NCI-H526 (cell line): ENCODE results near the gene DIPK1A.
"Not testable (repeated sequence)": the region's sequence is repeated elsewhere in the genome, so short reads cannot be mapped to it uniquely, and the experiment has no call there.

Source experiments
- DNase-seq, 2 experiments: peaks; one replicate each; lab custom pipeline; 2025; lab: John Stamatoyannopoulos, UW

DIPK1A gene

GRCh38 chr1:92921031-92922023, 39.9 kb downstream of the DIPK1A start:
- DNase-seq = no peak

GRCh38 chr1:92916899-92917298, 44.4 kb downstream of the DIPK1A start:
- no peak for DNase-seq

GRCh38 chr1:92915547-92915946, 45.7 kb downstream of the DIPK1A start:
- no peak for DNase-seq

DNA sequence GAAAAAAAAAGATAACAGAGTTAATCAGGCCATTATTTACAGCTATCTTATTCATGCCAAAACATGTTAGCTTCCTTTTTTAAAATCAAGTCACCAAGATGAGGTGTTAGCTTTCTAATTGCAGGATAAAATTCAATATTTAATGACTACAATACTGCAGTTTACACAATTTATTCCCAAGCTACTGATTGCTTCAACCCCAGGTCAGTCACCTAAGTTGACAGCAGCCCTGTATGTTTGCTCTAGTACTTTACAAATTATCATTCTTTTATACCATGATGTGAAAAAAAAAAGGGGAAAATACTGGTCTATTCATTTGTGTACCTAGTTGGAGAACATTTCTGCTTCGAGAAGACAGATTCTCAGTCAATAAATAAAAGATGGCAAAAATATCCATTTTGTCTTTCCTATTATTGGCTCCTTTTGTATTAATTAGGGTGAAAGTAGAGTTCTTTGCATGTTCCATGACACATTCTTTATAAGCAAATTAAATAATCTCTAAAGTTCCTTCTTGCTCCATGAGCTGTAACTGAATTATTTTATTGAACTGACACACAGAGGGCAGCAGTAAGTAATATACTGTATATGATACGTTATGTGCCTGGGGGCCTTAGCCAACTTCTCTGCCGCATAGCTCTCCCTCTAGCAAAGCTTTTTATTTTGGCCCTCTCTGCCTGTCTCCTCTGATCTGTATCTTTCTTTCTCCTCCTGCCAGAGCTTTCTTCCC, 48.0 kb downstream of the DIPK1A start:
- no peak for DNase-seq

DNA sequence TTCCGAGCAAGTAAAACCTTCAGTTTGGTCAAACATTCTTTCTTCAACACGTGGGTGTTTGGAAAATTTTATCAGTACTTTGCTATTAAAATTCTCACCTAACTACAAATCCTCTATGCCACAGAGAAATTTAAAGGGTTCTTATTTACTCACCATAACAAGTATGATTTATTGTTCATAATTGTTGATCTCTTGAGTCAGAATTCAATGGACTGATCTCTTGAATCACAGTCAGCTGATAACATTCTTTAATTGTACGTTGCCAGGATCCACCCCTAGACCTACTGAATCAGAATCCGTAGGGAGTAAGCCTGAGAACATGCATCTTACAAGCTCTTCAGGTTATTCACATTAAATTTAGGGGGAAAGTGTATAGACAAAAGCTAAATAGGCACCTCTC, 51.2 kb downstream of the DIPK1A start:
- DNase-seq = no peak

DNA sequence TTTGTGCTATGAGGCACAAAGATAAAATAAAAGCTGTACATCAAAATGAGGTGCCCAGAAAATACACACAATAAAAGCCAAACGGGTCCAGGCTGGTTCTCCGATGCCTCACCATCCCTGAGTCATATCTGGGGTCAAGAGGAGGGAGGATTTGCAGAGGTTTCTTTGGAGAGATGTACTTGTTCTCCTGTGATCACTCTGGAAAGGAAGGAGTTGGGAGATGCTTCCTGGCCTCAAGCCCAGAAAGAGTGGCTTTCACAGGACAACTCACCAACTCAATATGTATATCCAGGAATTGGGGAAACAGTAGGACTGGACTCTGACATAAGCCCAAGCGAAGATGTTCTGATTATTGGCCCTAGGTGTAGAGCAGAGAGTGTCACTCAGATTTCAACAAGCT, 51.9 kb downstream of the DIPK1A start:
- no peak for DNase-seq

- no peak for DNase-seq
Observed at GRCh38 chr1:92907949-92908684, 53.1 kb downstream of the DIPK1A start.

DNA sequence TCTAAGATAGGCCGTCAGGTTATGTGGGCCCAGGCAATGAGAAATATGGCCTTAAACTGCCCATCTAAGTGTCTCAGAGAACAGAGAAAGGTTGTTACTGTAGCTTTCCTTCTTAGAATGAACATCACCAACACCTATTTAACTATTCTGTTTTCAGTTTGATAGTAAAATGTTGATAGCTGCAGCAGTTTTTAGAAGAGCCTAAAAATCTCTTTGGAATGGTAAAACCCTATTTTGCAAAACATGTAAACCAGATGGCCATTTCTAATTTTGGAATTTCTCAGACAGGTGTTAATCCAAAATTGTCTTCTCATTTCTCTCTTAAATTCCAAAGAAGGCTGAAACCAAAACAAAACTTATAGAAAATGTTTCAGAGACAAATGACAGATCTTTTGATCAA, 57.5 kb downstream of the DIPK1A start:
- no peak for DNase-seq

DNA sequence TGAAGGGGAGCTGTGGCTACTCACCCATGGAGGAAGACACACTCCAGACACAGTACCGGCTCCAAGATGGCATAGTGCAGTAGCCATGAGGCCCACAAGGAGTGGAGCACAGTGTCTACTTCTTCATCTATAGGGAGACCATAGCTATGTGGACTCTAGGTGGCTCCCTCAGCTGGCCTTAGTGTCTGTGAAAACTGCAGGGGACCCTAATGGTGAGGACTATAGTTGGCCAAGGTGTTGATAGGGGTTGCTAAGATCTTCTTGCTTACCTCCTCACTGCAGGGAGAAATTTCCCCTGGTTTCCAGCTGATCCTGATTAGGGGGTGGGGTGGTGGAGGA, 58.9 kb downstream of the DIPK1A start:
- no peak for DNase-seq

DNA sequence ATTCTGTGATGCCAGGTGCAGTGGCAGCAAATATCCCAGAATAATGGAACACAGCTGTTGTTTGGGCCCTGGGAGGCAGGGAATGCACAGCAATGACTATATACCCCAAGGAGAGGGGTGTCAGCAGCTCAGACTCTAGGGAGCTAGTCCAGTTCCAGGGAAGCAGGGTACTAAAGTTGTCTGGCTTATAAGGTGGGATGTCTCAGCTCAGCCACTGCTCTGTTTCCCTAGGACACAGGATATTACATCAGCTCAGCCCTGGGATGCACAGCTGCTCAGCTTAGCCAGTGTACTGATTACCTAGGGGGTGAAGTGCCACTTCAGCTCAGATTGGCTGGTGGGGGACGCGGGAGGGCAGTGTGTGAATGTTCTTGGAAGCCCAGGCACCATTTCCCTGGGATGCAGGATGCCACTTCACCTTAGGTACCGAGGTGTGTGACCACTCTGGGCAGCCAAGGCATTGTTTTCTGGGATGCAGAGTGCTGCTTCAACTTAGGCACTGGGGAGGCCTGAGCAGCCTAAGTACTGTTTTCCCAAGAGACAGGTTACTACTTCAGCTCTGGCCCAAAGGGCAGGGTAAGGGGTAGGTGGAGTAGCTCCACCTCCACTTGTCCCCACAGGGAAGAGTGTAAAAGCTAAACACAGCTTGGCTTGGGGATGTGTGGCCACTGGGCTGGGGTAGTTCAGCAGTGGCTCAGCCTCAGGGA, 59.4 kb downstream of the DIPK1A start:
- DNase-seq = no peak

- no peak for DNase-seq
Observed at GRCh38 chr1:92901126-92901525, 60.1 kb downstream of the DIPK1A start.

DNA sequence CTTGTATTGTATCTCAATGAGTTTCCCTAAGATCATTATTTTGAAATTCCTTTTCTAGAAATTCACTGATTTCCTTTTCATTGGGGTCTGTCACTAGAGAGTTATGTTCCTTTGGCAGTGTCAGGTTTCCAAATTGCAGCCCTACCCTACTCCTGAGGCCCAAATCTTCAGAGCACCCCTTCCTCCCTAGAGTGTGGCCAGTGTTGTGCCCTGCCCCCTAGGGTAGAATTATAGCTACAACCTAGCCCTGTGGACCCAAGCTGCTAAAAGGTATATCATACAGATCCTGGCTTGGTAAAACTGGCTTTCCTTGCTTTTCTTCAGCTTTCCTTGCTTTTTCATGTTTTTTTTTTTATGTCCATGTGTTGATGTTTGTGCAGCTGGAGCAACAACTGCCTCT, 60.7 kb downstream of the DIPK1A start:
- no peak for DNase-seq

DNA sequence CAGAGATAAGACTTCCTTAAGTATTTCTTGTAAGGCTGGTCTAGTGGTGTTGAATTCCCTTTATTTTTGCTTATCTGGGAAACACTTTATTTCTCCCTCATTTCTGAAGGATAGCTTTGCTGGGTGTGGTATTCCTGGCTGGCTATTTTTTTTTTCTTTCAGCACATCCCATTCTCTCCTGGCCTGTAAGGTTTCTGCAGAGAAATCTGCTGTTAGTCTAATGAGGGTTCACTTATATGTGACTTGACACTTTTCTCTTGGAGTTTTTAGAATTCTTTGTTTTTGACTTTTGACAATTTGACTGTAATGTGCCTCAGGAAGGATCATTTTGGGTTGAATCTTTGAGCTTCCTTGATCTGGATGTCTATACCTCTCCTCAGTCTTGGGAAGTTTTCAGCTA, 61.5 kb downstream of the DIPK1A start:
- DNase-seq = no peak

DNA sequence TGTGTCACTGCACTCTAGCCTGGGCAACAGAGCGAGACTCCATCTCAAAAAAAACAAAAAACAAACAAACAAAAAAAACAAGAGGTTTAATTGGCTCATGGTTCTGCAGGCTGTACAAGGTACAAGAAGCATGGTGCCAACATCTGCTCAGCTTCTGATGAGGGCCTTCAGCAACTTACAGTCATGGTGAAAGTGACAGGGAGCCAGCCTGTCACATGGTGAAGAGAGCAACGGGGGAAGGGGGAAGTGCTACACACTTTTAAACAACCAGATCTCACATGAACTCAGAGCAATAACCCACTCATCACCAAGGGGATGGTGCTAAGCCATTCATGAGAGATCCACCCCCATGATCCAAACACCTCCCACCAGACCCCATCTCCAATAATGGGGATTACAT, 63.2 kb downstream of the DIPK1A start:
- DNase-seq = not testable (repeated sequence)

DNA sequence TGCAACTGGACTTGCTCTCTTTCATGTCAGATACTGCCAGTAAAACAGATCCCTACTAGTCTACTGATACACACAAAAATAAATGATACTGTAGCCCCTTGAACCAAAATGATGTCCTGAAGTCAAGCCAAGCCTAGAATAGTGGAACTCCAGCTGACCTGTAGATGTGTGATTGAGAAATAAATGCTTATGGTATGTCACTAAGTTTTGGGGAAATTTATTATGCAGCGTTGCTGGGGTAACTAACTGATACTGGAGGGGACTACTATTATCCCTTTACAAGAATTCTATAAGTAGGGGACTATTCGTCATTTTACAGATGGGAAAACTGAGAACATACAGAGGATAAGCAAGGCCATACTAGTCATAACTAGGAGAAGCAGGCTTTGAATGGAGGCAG, 73.8 kb downstream of the DIPK1A start:
- no peak for DNase-seq

GRCh38 chr1:92886886-92887419, 74.3 kb downstream of the DIPK1A start:
- peak in 1 of 2 experiments; percentile 43 for DNase-seq

GRCh38 chr1:92884195-92884594, 77.1 kb downstream of the DIPK1A start:
- DNase-seq = no peak

GRCh38 chr1:92883297-92883696, 78.0 kb downstream of the DIPK1A start:
- DNase-seq = no peak

- DNase-seq = no peak
Observed at GRCh38 chr1:92882819-92883218, 78.4 kb downstream of the DIPK1A start.

GRCh38 chr1:92881391-92881790, 79.9 kb downstream of the DIPK1A start:
- DNase-seq = no peak

GRCh38 chr1:92879316-92879968, 81.8 kb downstream of the DIPK1A start:
- no peak for DNase-seq
